H1 (cell line): Measurements from ENCODE around the gene SLIT3. TPM values are rescaled to one million over a fixed set of nuclear protein-coding genes. Genes with fewer than 3 reads are reported as not detected.

Source experiments
- ASH2L ChIP-seq: fragments of 200-600, 300-600 bp; sonication (generic); IDR thresholded peaks from one replicate; pipeline ENCODE4 v1.7.1; 2017; ENCODE audit warnings: low read length
- CEBPB ChIP-seq: IDR thresholded peaks from 2 replicates; pipeline ENCODE4 v1.6.1; 2012; ENCODE audit warnings: low read depth, low read length
- CREB1 ChIP-seq: IDR thresholded peaks from 2 replicates; pipeline ENCODE4 v1.6.1; 2012; ENCODE audit warnings: inconsistent platforms
- JUND ChIP-seq: IDR thresholded peaks from 2 replicates; pipeline ENCODE4 v1.6.1; 2011; ENCODE audit warnings: mild to moderate bottlenecking, improper control_type of control experiment, low read length
- KDM5A ChIP-seq: fragments of 200-600 bp; IDR thresholded peaks from 2 replicates; pipeline ENCODE4 v1.7.1; 2012; ENCODE audit warnings: mild to moderate bottlenecking, low read length, inconsistent platforms, mixed read lengths
- RFX5 ChIP-seq: IDR thresholded peaks from 2 replicates; pipeline ENCODE4 v1.6.1; 2011; ENCODE audit warnings: low read depth, low read length, improper control_type of control experiment, borderline replicate concordance
- SIN3A ChIP-seq, 2 experiments: IDR thresholded peaks in 1 of 2; conservative IDR thresholded peaks in 1 of 2; 2 replicates each; pipeline ENCODE4 v1.6.1; 2011 to 2012; ENCODE audit warnings: low read length in 2 of 2, improper control_type of control experiment in 1 of 2, low read depth in 1 of 2, mild to moderate bottlenecking in 1 of 2
- polyA plus RNA-seq, 7 experiments: library from polyadenylated mRNA; depleted of rRNA in 3 of 7; stranded (reverse) in 5 of 7; unstranded in 2 of 7; fragments of >200 nt in 5 of 7; fragments of 200-250 nt in 2 of 7; gene quantifications; 1 replicate in 5 of 7; 2 replicates in 1 of 7; 4 replicates in 1 of 7; pipeline versions ENCODE4 v1.2.1 to v1.2.3, GENCODE V29; 2011 to 2013; ENCODE audit warnings: missing spikeins in 2 of 7, mixed read lengths in 2 of 7
- total RNA-seq: library from RNA; stranded (reverse); fragmentation: NEBNext Ultra II Directional; extraction: Animal tissue kit (Norgen Biotek cat#: 25700); gene quantifications from 2 replicates; pipeline ENCODE4 v1.2.1, GENCODE V29; 2021
- TF ChIP-seq, protein P1 (sequence below): fragments of 300-600 bp; sonication (generic); IDR thresholded peaks from 2 replicates; pipeline ENCODE4 v1.7.1; 2012; ENCODE audit warnings: low read length, moderate library complexity, mild to moderate bottlenecking, inconsistent platforms; ENCODE audit not compliant: insufficient replicate concordance
- TF ChIP-seq, protein P2 (sequence below): IDR thresholded peaks from 2 replicates; pipeline ENCODE4 v1.6.1; 2011; ENCODE audit warnings: low read length, improper control_type of control experiment

SLIT3 gene
- total and polyA plus RNA-seq, 2 of the 8 experiments (the other 6 are each of a cell fraction or from before 2014, with no cell fraction given) = 1.1 to 1.2 TPM

GRCh38 chr5:168796593-168797580 lies 504.1 kb downstream of the SLIT3 start (continued):
- TF ChIP-seq, protein P1, sequence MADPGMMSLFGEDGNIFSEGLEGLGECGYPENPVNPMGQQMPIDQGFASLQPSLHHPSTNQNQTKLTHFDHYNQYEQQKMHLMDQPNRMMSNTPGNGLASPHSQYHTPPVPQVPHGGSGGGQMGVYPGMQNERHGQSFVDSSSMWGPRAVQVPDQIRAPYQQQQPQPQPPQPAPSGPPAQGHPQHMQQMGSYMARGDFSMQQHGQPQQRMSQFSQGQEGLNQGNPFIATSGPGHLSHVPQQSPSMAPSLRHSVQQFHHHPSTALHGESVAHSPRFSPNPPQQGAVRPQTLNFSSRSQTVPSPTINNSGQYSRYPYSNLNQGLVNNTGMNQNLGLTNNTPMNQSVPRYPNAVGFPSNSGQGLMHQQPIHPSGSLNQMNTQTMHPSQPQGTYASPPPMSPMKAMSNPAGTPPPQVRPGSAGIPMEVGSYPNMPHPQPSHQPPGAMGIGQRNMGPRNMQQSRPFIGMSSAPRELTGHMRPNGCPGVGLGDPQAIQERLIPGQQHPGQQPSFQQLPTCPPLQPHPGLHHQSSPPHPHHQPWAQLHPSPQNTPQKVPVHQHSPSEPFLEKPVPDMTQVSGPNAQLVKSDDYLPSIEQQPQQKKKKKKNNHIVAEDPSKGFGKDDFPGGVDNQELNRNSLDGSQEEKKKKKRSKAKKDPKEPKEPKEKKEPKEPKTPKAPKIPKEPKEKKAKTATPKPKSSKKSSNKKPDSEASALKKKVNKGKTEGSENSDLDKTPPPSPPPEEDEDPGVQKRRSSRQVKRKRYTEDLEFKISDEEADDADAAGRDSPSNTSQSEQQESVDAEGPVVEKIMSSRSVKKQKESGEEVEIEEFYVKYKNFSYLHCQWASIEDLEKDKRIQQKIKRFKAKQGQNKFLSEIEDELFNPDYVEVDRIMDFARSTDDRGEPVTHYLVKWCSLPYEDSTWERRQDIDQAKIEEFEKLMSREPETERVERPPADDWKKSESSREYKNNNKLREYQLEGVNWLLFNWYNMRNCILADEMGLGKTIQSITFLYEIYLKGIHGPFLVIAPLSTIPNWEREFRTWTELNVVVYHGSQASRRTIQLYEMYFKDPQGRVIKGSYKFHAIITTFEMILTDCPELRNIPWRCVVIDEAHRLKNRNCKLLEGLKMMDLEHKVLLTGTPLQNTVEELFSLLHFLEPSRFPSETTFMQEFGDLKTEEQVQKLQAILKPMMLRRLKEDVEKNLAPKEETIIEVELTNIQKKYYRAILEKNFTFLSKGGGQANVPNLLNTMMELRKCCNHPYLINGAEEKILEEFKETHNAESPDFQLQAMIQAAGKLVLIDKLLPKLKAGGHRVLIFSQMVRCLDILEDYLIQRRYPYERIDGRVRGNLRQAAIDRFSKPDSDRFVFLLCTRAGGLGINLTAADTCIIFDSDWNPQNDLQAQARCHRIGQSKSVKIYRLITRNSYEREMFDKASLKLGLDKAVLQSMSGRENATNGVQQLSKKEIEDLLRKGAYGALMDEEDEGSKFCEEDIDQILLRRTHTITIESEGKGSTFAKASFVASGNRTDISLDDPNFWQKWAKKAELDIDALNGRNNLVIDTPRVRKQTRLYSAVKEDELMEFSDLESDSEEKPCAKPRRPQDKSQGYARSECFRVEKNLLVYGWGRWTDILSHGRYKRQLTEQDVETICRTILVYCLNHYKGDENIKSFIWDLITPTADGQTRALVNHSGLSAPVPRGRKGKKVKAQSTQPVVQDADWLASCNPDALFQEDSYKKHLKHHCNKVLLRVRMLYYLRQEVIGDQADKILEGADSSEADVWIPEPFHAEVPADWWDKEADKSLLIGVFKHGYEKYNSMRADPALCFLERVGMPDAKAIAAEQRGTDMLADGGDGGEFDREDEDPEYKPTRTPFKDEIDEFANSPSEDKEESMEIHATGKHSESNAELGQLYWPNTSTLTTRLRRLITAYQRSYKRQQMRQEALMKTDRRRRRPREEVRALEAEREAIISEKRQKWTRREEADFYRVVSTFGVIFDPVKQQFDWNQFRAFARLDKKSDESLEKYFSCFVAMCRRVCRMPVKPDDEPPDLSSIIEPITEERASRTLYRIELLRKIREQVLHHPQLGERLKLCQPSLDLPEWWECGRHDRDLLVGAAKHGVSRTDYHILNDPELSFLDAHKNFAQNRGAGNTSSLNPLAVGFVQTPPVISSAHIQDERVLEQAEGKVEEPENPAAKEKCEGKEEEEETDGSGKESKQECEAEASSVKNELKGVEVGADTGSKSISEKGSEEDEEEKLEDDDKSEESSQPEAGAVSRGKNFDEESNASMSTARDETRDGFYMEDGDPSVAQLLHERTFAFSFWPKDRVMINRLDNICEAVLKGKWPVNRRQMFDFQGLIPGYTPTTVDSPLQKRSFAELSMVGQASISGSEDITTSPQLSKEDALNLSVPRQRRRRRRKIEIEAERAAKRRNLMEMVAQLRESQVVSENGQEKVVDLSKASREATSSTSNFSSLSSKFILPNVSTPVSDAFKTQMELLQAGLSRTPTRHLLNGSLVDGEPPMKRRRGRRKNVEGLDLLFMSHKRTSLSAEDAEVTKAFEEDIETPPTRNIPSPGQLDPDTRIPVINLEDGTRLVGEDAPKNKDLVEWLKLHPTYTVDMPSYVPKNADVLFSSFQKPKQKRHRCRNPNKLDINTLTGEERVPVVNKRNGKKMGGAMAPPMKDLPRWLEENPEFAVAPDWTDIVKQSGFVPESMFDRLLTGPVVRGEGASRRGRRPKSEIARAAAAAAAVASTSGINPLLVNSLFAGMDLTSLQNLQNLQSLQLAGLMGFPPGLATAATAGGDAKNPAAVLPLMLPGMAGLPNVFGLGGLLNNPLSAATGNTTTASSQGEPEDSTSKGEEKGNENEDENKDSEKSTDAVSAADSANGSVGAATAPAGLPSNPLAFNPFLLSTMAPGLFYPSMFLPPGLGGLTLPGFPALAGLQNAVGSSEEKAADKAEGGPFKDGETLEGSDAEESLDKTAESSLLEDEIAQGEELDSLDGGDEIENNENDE = no peak
- TF ChIP-seq CREB1 (no peak), CEBPB (no peak), JUND (no peak), KDM5A (no peak), ASH2L (no peak), SIN3A (conservative IDR thresholded peaks at IDR 0.05 in 1 of 2, IDR thresholded peaks at IDR 0.05 in 1 of 2; ENCODE audit: low read depth in 1 of 2, low read length in 2 of 2) (no peak), RFX5 (no peak)
- TF ChIP-seq, protein P2, sequence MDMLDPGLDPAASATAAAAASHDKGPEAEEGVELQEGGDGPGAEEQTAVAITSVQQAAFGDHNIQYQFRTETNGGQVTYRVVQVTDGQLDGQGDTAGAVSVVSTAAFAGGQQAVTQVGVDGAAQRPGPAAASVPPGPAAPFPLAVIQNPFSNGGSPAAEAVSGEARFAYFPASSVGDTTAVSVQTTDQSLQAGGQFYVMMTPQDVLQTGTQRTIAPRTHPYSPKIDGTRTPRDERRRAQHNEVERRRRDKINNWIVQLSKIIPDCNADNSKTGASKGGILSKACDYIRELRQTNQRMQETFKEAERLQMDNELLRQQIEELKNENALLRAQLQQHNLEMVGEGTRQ = no peak
